ENCODE measurements around the gene KRTAP1-1.

DNA sequence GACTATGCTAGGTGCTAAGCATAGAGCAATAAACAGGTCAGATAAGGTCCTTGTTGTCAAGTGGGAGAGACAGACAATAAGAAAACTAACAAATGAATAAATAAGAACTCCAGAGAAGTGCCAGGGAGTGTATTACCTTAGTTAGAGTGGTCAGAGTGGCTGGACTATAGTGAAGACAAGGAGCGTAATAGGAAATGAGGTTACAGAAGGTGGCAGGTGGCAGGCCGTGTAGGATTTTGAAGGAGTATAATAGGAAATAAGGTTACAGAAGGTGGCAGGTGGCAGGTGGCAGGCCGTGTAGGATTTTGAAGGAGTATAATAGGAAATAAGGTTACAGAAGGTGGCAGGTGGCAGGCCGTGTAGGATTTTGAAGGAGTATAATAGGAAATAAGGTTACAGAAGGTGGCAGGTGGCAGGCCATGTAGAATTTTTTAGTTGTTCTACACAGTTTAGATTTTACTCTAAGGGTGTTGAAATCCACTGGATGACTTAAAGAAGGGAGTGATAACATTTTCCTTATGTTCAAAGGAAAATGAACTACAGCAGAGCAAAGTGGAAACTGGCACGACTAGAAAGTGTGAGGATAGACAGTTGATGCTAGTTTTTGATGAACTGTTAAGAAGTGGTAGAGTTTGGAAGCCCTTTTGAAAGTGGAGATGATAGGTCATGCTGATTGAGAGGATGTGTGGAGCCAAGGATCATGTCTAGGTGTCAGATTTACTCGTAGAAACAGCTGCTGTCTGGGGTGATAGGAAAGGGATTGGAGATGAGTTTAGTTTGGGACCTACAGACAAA lies 28.7 kb downstream of the KRTAP1-1 start:
- TF ChIP-seq, protein P1, sequence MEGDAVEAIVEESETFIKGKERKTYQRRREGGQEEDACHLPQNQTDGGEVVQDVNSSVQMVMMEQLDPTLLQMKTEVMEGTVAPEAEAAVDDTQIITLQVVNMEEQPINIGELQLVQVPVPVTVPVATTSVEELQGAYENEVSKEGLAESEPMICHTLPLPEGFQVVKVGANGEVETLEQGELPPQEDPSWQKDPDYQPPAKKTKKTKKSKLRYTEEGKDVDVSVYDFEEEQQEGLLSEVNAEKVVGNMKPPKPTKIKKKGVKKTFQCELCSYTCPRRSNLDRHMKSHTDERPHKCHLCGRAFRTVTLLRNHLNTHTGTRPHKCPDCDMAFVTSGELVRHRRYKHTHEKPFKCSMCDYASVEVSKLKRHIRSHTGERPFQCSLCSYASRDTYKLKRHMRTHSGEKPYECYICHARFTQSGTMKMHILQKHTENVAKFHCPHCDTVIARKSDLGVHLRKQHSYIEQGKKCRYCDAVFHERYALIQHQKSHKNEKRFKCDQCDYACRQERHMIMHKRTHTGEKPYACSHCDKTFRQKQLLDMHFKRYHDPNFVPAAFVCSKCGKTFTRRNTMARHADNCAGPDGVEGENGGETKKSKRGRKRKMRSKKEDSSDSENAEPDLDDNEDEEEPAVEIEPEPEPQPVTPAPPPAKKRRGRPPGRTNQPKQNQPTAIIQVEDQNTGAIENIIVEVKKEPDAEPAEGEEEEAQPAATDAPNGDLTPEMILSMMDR (IDR thresholded peaks at IDR 0.05), result no peak
- TF ChIP-seq POLR2A (IDR thresholded peaks at IDR 0.05), result no peak

All from prostate gland (tissue), 2 donors.